HEK293 (cell line): ENCODE results near the gene ECI1.

Source experiments
- YY1 ChIP-seq: fragments of 450-650 bp; formaldehyde crosslinking; IDR thresholded peaks from 2 replicates; pipeline ENCODE4 v1.5.1; 2018; ENCODE audit warnings: missing biosample characterization, missing genetic modification characterization
- ZBTB10 ChIP-seq: fragments of 450-650 bp; formaldehyde crosslinking; IDR thresholded peaks from 2 replicates; pipeline ENCODE4 v1.5.1; 2016; ENCODE audit warnings: missing biosample characterization, missing genetic modification characterization
- ZBTB48 ChIP-seq: fragments of 450-650 bp; formaldehyde crosslinking; IDR thresholded peaks from 2 replicates; pipeline ENCODE4 v1.5.1; 2016; ENCODE audit warnings: missing biosample characterization, missing genetic modification characterization
- ZBTB7A ChIP-seq: fragments of 450-650 bp; formaldehyde crosslinking; IDR thresholded peaks from 2 replicates; pipeline ENCODE4 v1.5.1; 2016; ENCODE audit warnings: low read depth, missing biosample characterization, missing genetic modification characterization
- ZNF121 ChIP-seq: fragments of 450-650 bp; formaldehyde crosslinking; IDR thresholded peaks from 2 replicates; pipeline ENCODE4 v1.5.1; 2016; ENCODE audit warnings: missing biosample characterization, missing genetic modification characterization
- ZNF155 ChIP-seq: fragments of 450-650 bp; formaldehyde crosslinking; IDR thresholded peaks from 2 replicates; pipeline ENCODE4 v1.5.1; 2016; ENCODE audit warnings: missing biosample characterization, missing genetic modification characterization
- ZNF24 ChIP-seq: fragments of 450-650 bp; formaldehyde crosslinking; IDR thresholded peaks from 2 replicates; pipeline ENCODE4 v1.5.1; 2016; ENCODE audit warnings: missing biosample characterization, missing genetic modification characterization
- ZNF274 ChIP-seq, 2 experiments: fragments of 200-500 bp in 1 of 2; fragments of 450-650 bp in 1 of 2; sonication (Bioruptor generic) in 1 of 2; formaldehyde crosslinking in 1 of 2; IDR thresholded peaks; 2 replicates each; pipeline versions ENCODE4 v1.5.1 to v1.6.1; 2014 to 2016; ENCODE audit warnings: borderline replicate concordance in 1 of 2, inconsistent platforms in 1 of 2, low read length in 1 of 2, missing biosample characterization in 1 of 2, missing genetic modification characterization in 1 of 2
- ZNF558 ChIP-seq: fragments of 450-650 bp; formaldehyde crosslinking; IDR thresholded peaks from 2 replicates; pipeline ENCODE4 v1.5.1; 2016; ENCODE audit warnings: missing biosample characterization, missing genetic modification characterization
- TF ChIP-seq, protein P1 (sequence below): fragments of 450-650 bp; formaldehyde crosslinking; IDR thresholded peaks from 2 replicates; pipeline ENCODE4 v1.5.1; 2016; ENCODE audit warnings: missing biosample characterization, missing genetic modification characterization
- TF ChIP-seq, protein P2 (sequence below): fragments of 450-650 bp; formaldehyde crosslinking; IDR thresholded peaks from 2 replicates; pipeline ENCODE4 v1.5.1; 2016; ENCODE audit warnings: missing biosample characterization, missing genetic modification characterization
- TF ChIP-seq, protein P3 (sequence below): fragments of 450-650 bp; formaldehyde crosslinking; IDR thresholded peaks from 2 replicates; pipeline ENCODE4 v1.5.1; 2016; ENCODE audit warnings: missing biosample characterization, missing genetic modification characterization
- TF ChIP-seq, protein P4 (sequence below): fragments of 450-650 bp; formaldehyde crosslinking; IDR thresholded peaks from 2 replicates; pipeline ENCODE4 v1.5.1; 2016; ENCODE audit warnings: missing biosample characterization, missing genetic modification characterization

DNA sequence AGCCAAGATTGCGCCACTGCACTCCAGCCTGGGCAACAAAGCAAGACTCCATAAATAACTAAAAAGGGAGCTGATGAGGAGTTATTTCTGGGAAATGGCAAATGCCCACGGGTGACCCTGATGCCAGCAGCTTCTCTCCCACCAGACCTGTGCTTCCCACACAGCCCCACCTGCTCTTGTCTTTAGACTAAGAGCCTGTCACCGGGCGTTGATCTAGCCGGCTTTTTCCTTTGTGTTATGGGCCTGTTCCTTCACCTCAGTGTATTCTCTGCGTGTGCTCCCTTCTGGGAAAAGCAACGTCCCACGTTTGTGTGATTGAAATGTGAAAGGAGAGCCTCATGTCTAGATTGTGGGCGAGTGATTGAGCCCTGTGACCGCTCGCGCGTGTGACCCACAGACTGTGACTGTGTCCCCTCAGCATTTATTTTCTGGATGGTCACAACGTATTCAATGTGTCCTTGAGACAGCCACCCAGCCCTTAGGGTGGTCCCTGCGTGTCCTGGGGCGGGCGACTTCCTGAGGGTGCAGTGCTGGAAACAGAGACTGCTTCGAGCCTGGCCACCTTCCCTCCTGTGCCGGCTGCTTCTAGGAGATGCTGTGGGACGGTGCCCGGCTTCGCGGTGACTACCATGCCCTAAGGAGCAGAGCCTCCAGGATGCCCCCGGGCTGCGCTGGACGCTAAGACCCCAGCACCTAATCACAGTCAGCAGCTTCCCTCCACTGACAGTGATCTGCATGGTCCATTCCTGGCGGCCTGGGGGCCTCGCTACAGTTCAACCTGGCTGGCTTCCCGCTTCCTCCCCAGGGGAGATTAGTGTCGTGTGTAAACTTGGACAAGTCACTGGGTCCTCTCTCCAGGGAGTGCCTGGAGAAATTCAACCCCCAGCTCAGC lies 24.3 kb upstream of the ECI1 start:
- TF ChIP-seq, protein P1, sequence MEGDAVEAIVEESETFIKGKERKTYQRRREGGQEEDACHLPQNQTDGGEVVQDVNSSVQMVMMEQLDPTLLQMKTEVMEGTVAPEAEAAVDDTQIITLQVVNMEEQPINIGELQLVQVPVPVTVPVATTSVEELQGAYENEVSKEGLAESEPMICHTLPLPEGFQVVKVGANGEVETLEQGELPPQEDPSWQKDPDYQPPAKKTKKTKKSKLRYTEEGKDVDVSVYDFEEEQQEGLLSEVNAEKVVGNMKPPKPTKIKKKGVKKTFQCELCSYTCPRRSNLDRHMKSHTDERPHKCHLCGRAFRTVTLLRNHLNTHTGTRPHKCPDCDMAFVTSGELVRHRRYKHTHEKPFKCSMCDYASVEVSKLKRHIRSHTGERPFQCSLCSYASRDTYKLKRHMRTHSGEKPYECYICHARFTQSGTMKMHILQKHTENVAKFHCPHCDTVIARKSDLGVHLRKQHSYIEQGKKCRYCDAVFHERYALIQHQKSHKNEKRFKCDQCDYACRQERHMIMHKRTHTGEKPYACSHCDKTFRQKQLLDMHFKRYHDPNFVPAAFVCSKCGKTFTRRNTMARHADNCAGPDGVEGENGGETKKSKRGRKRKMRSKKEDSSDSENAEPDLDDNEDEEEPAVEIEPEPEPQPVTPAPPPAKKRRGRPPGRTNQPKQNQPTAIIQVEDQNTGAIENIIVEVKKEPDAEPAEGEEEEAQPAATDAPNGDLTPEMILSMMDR (tag by site-specific recombination) = no peak
- TF ChIP-seq, protein P2, sequence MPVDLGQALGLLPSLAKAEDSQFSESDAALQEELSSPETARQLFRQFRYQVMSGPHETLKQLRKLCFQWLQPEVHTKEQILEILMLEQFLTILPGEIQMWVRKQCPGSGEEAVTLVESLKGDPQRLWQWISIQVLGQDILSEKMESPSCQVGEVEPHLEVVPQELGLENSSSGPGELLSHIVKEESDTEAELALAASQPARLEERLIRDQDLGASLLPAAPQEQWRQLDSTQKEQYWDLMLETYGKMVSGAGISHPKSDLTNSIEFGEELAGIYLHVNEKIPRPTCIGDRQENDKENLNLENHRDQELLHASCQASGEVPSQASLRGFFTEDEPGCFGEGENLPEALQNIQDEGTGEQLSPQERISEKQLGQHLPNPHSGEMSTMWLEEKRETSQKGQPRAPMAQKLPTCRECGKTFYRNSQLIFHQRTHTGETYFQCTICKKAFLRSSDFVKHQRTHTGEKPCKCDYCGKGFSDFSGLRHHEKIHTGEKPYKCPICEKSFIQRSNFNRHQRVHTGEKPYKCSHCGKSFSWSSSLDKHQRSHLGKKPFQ = no peak
- TF ChIP-seq ZNF155 (tag by site-specific recombination) = no peak
- no peak for TF ChIP-seq ZNF274 (IDR thresholded peaks at IDR 0.05; ENCODE audit: low read length)
- no peak for TF ChIP-seq ZNF274 (tag by site-specific recombination; IDR thresholded peaks at IDR 0.05; ENCODE audit: borderline replicate concordance)
- no peak for TF ChIP-seq ZBTB10
- TF ChIP-seq ZBTB7A = no peak
- no peak for TF ChIP-seq ZNF558
- TF ChIP-seq ZBTB48 = no peak
- TF ChIP-seq ZNF121 (tag by site-specific recombination) = no peak
- TF ChIP-seq, protein P3, sequence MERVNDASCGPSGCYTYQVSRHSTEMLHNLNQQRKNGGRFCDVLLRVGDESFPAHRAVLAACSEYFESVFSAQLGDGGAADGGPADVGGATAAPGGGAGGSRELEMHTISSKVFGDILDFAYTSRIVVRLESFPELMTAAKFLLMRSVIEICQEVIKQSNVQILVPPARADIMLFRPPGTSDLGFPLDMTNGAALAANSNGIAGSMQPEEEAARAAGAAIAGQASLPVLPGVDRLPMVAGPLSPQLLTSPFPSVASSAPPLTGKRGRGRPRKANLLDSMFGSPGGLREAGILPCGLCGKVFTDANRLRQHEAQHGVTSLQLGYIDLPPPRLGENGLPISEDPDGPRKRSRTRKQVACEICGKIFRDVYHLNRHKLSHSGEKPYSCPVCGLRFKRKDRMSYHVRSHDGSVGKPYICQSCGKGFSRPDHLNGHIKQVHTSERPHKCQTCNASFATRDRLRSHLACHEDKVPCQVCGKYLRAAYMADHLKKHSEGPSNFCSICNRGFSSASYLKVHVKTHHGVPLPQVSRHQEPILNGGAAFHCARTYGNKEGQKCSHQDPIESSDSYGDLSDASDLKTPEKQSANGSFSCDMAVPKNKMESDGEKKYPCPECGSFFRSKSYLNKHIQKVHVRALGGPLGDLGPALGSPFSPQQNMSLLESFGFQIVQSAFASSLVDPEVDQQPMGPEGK (tag by site-specific recombination) = no peak
- no peak for TF ChIP-seq ZNF24 (tag by site-specific recombination)
- no peak for TF ChIP-seq YY1 (tag by site-specific recombination)
- TF ChIP-seq, protein P4, sequence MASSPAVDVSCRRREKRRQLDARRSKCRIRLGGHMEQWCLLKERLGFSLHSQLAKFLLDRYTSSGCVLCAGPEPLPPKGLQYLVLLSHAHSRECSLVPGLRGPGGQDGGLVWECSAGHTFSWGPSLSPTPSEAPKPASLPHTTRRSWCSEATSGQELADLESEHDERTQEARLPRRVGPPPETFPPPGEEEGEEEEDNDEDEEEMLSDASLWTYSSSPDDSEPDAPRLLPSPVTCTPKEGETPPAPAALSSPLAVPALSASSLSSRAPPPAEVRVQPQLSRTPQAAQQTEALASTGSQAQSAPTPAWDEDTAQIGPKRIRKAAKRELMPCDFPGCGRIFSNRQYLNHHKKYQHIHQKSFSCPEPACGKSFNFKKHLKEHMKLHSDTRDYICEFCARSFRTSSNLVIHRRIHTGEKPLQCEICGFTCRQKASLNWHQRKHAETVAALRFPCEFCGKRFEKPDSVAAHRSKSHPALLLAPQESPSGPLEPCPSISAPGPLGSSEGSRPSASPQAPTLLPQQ (tag by site-specific recombination) = no peak
